Measurements from ENCODE around the gene TSTD1. TPM values are rescaled to one million over a fixed set of nuclear protein-coding genes. Genes with fewer than 3 reads are reported as not detected.

Gene TSTD1
- 58.3 TPM for polyA plus RNA-seq (2013, experiment 1 of 2)
- polyA plus RNA-seq (2013, experiment 2 of 2): 59.3 TPM

- Histone ChIP-seq H3K27me3 (ENCODE audit: insufficient read depth, low read length, poor library complexity) (no peaks in the 10 kb centered on the region), H4K8ac (ENCODE audit: low read depth, low read length) (no peak within 1 kb of the TSS), H3K18ac (ENCODE audit: low read length) (no peak within 1 kb of the TSS), H3K36me3 (ENCODE audit: control insufficient read depth, insufficient read depth, low read length) (peaks cover 22% of the 10 kb centered on the region), H3K79me2 (ENCODE audit: control insufficient read depth, insufficient read depth, low read length) (peaks cover 5% of the 10 kb centered on the region), H3K23ac (ENCODE audit: low read length) (peak within 1 kb of the TSS; percentile 66), H2BK5ac (ENCODE audit: low read length) (no peak within 1 kb of the TSS), H3K4ac (ENCODE audit: low read depth, low read length) (no peak within 1 kb of the TSS), H3K79me1 (ENCODE audit: low read length) (peaks cover 10% of the 10 kb centered on the region), H2BK120ac (ENCODE audit: low read depth, low read length) (no peak within 1 kb of the TSS), H3K4me2 (ENCODE audit: low read length) (peak within 1 kb of the TSS; percentile 94), H3K9ac (ENCODE audit: low read length) (peak within 1 kb of the TSS; percentile 80), H3K4me1 (ENCODE audit: control insufficient read depth, low read depth, low read length) (peaks cover 3% of the 10 kb centered on the region), H4K5ac (ENCODE audit: low read length) (no peak within 1 kb of the TSS), H3K4me3 (ENCODE audit: low read length) (peak within 1 kb of the TSS; percentile 86), H2BK15ac (replicated peaks; ENCODE audit: low read depth) (no peak within 1 kb of the TSS), H3K56ac (ENCODE audit: low read length) (peak within 1 kb of the TSS; percentile 92), H2AK5ac (ENCODE audit: low read length) (no peak within 1 kb of the TSS), H3K27ac (ENCODE audit: low read depth, low read length) (peak within 1 kb of the TSS; percentile 5)
- WGBS (ENCODE audit: extremely low coverage, insufficient coverage, low lambda C conversion rate): no CpG with 5 or more reads among the region's 54 CpGs
- peak; percentile 86 for DNase-seq
Measured at GRCh38 chr1:161038523-161039153, at the start of gene TSTD1. TSS of gene TSTD1 (minus strand) at chr1:161038964. CDS start at chr1:161038889, 75 bp downstream.

- H3K27ac ChIP-seq (ENCODE audit: low read depth, low read length): no peak overlapping the region
Measured at GRCh38 chr1:161086457-161086856, 47.7 kb upstream of the TSTD1 start.

DNA sequence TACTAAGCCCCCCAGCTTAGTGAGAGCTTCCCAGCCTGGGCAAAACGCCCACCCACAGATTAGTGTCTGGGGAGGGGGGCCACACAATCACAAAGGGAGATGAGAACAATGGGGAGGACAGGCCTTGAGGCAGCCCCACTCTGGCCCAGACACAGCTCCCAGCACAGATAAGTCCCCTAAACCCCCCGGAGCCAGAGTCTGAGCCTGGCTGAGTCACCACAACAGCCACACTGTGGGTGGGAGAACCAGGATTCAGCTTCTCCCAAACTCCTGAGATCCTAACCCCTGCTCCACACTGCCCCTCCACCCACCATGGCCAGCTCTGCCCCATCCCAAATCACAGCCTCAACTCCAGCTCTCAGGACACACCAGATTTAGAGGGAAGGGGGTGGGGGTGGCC lies 46.4 kb upstream of the TSTD1 start:
- peak overlapping the region; percentile 65 for H3K56ac ChIP-seq (ENCODE audit: low read length)
- peak; percentile 64 for DNase-seq
- H4K5ac ChIP-seq (ENCODE audit: low read length): no peak overlapping the region
- no peak overlapping the region for H3K4ac ChIP-seq (ENCODE audit: low read depth, low read length)
- no peak overlapping the region for H2BK15ac ChIP-seq (replicated peaks; ENCODE audit: low read depth)
- peaks cover 8% of the 10 kb centered on the region for H3K4me1 ChIP-seq (ENCODE audit: control insufficient read depth, low read depth, low read length)
- WGBS (ENCODE audit: extremely low coverage, insufficient coverage, low lambda C conversion rate): no CpG with 5 or more reads among the region's 2 CpGs
- H3K79me1 ChIP-seq (ENCODE audit: low read length): no peaks in the 10 kb centered on the region
- no peak overlapping the region for H3K4me2 ChIP-seq (ENCODE audit: low read length)
- H3K27ac ChIP-seq (ENCODE audit: low read depth, low read length): no peak overlapping the region
- H2BK120ac ChIP-seq (ENCODE audit: low read depth, low read length): no peak overlapping the region
- no peaks in the 10 kb centered on the region for H3K27me3 ChIP-seq (ENCODE audit: insufficient read depth, low read length, poor library complexity)
- H3K36me3 ChIP-seq (ENCODE audit: control insufficient read depth, insufficient read depth, low read length): no peaks in the 10 kb centered on the region
- no peak overlapping the region for H3K9ac ChIP-seq (ENCODE audit: low read length)
- no peaks in the 10 kb centered on the region for H3K79me2 ChIP-seq (ENCODE audit: control insufficient read depth, insufficient read depth, low read length)
- H2BK5ac ChIP-seq (ENCODE audit: low read length): no peak overlapping the region
- no peak overlapping the region for H2AK5ac ChIP-seq (ENCODE audit: low read length)
- no peak overlapping the region for H3K18ac ChIP-seq (ENCODE audit: low read length)
- no peak overlapping the region for H3K23ac ChIP-seq (ENCODE audit: low read length)
- no peak overlapping the region for H4K8ac ChIP-seq (ENCODE audit: low read depth, low read length)
- H3K4me3 ChIP-seq (ENCODE audit: low read length): no peak overlapping the region

More at GRCh38 chr1:161086457-161086856, 47.7 kb upstream of the TSTD1 start:
- H2BK120ac ChIP-seq (ENCODE audit: low read depth, low read length): no peak overlapping the region
- H3K23ac ChIP-seq (ENCODE audit: low read length): no peak overlapping the region
- H3K18ac ChIP-seq (ENCODE audit: low read length): no peak overlapping the region
- no peaks in the 10 kb centered on the region for H3K27me3 ChIP-seq (ENCODE audit: insufficient read depth, low read length, poor library complexity)
- H4K5ac ChIP-seq (ENCODE audit: low read length): no peak overlapping the region
- no peaks in the 10 kb centered on the region for H3K79me2 ChIP-seq (ENCODE audit: control insufficient read depth, insufficient read depth, low read length)
- H2BK15ac ChIP-seq (replicated peaks; ENCODE audit: low read depth): no peak overlapping the region
- H2AK5ac ChIP-seq (ENCODE audit: low read length): peak overlapping the region; percentile 46
- peak overlapping the region; percentile 27 for H3K56ac ChIP-seq (ENCODE audit: low read length)
- WGBS (ENCODE audit: extremely low coverage, insufficient coverage, low lambda C conversion rate): no CpG with 5 or more reads among the region's 4 CpGs
- H3K4me3 ChIP-seq (ENCODE audit: low read length): no peak overlapping the region
- H3K4ac ChIP-seq (ENCODE audit: low read depth, low read length): no peak overlapping the region
- no peak overlapping the region for H4K8ac ChIP-seq (ENCODE audit: low read depth, low read length)
- peak; percentile 43 for DNase-seq
- H2BK5ac ChIP-seq (ENCODE audit: low read length): no peak overlapping the region
- H3K9ac ChIP-seq (ENCODE audit: low read length): no peak overlapping the region
- peaks cover 8% of the 10 kb centered on the region for H3K4me1 ChIP-seq (ENCODE audit: control insufficient read depth, low read depth, low read length)
- H3K36me3 ChIP-seq (ENCODE audit: control insufficient read depth, insufficient read depth, low read length): no peaks in the 10 kb centered on the region
- H3K79me1 ChIP-seq (ENCODE audit: low read length): no peaks in the 10 kb centered on the region
- no peak overlapping the region for H3K4me2 ChIP-seq (ENCODE audit: low read length)

GRCh38 chr1:161084597-161084988 lies 45.8 kb upstream of the TSTD1 start:
- H4K5ac ChIP-seq (ENCODE audit: low read length): no peak overlapping the region
- H3K18ac ChIP-seq (ENCODE audit: low read length): no peak overlapping the region
- H3K4me2 ChIP-seq (ENCODE audit: low read length): no peak overlapping the region
- no peak for DNase-seq
- H3K27me3 ChIP-seq (ENCODE audit: insufficient read depth, low read length, poor library complexity): no peaks in the 10 kb centered on the region
- no peaks in the 10 kb centered on the region for H3K79me2 ChIP-seq (ENCODE audit: control insufficient read depth, insufficient read depth, low read length)
- no peak overlapping the region for H3K4me3 ChIP-seq (ENCODE audit: low read length)
- H2BK5ac ChIP-seq (ENCODE audit: low read length): no peak overlapping the region
- H3K9ac ChIP-seq (ENCODE audit: low read length): no peak overlapping the region
- H3K23ac ChIP-seq (ENCODE audit: low read length): no peak overlapping the region
- H3K4ac ChIP-seq (ENCODE audit: low read depth, low read length): no peak overlapping the region
- no peak overlapping the region for H4K8ac ChIP-seq (ENCODE audit: low read depth, low read length)
- peak overlapping the region; percentile 50 for H3K27ac ChIP-seq (ENCODE audit: low read depth, low read length)
- no peak overlapping the region for H2BK15ac ChIP-seq (replicated peaks; ENCODE audit: low read depth)
- H3K36me3 ChIP-seq (ENCODE audit: control insufficient read depth, insufficient read depth, low read length): no peaks in the 10 kb centered on the region
- H3K4me1 ChIP-seq (ENCODE audit: control insufficient read depth, low read depth, low read length): peaks cover 8% of the 10 kb centered on the region
- no peaks in the 10 kb centered on the region for H3K79me1 ChIP-seq (ENCODE audit: low read length)
- no peak overlapping the region for H2AK5ac ChIP-seq (ENCODE audit: low read length)
- no CpG with 5 or more reads among the region's 1 CpG for WGBS (ENCODE audit: extremely low coverage, insufficient coverage, low lambda C conversion rate)
- peak overlapping the region; percentile 62 for H3K56ac ChIP-seq (ENCODE audit: low read length)
- H2BK120ac ChIP-seq (ENCODE audit: low read depth, low read length): no peak overlapping the region

GRCh38 chr1:161083748-161084596 lies 45.2 kb upstream of the TSTD1 start:
- no peak overlapping the region for H3K4me2 ChIP-seq (ENCODE audit: low read length)
- no peaks in the 10 kb centered on the region for H3K79me2 ChIP-seq (ENCODE audit: control insufficient read depth, insufficient read depth, low read length)
- H3K23ac ChIP-seq (ENCODE audit: low read length): no peak overlapping the region
- no peak overlapping the region for H3K4me3 ChIP-seq (ENCODE audit: low read length)
- H3K4ac ChIP-seq (ENCODE audit: low read depth, low read length): no peak overlapping the region
- H3K4me1 ChIP-seq (ENCODE audit: control insufficient read depth, low read depth, low read length): peaks cover 8% of the 10 kb centered on the region
- no peaks in the 10 kb centered on the region for H3K27me3 ChIP-seq (ENCODE audit: insufficient read depth, low read length, poor library complexity)
- H3K79me1 ChIP-seq (ENCODE audit: low read length): no peaks in the 10 kb centered on the region
- no peak overlapping the region for H4K8ac ChIP-seq (ENCODE audit: low read depth, low read length)
- H3K9ac ChIP-seq (ENCODE audit: low read length): no peak overlapping the region
- H3K18ac ChIP-seq (ENCODE audit: low read length): no peak overlapping the region
- H4K5ac ChIP-seq (ENCODE audit: low read length): no peak overlapping the region
- no peak overlapping the region for H3K27ac ChIP-seq (ENCODE audit: low read depth, low read length)
- no peak overlapping the region for H3K56ac ChIP-seq (ENCODE audit: low read length)
- H2AK5ac ChIP-seq (ENCODE audit: low read length): peak overlapping the region; percentile 17
- no peak overlapping the region for H2BK5ac ChIP-seq (ENCODE audit: low read length)
- H3K36me3 ChIP-seq (ENCODE audit: control insufficient read depth, insufficient read depth, low read length): no peaks in the 10 kb centered on the region
- no peak overlapping the region for H2BK15ac ChIP-seq (replicated peaks; ENCODE audit: low read depth)
- H2BK120ac ChIP-seq (ENCODE audit: low read depth, low read length): no peak overlapping the region
- DNase-seq: peak; percentile 50
- no CpG with 5 or more reads among the region's 10 CpGs for WGBS (ENCODE audit: extremely low coverage, insufficient coverage, low lambda C conversion rate)

All from mesendoderm (in vitro differentiated cells).